Measurements from ENCODE around the gene DAB2IP.

The DAB2IP gene

DNA sequence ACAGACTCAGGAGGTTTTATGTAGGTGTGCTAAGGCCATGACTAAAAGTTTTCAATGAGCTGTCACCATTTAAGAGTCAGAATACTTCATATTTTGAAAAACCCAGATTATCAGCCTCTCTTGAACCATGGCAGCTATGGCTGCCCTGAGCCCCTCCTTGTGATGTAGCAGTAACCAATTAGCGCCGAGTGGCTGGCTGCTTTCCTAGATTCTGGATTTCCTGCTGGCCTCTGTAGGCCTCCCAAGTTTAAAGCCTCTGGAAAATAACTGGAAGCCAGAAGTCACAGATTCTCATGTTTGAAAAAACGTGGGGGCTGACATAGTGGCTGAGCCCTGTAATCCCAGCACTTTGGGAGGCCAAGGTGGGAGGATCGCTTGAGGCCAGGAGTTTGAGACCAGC, 25.5 kb downstream of the DAB2IP start:
- Histone ChIP-seq H3K4me3 (no peak overlapping the region), H3K27ac (no peak overlapping the region)

DNA sequence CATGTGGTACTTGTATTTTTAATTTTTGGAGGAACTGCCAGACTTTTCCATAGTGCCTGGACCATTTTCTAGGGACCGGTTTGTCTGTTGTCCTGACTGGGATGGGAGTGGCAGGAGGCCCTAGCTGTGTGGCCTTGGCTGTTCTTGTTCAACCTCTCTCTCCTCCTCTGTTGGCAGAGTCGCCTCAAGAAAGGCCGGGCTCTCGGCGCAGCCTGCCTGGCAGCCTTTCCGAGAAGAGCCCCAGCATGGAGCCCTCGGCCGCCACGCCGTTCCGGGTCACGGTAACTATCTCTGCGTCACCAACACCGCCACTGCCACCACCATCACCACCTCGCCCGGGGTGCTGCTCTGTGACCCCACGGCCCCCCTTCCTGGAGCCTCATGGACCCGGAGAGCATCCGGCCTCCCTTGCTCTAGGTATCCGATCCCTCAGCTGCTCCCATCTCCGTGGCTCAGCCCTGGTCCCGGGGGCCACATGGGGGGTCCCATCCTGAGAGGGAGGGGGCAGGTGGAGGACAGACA, 27.1 kb downstream of the DAB2IP start:
- Histone ChIP-seq H3K27ac (no peak overlapping the region), H3K4me3 (no peak overlapping the region)

DNA sequence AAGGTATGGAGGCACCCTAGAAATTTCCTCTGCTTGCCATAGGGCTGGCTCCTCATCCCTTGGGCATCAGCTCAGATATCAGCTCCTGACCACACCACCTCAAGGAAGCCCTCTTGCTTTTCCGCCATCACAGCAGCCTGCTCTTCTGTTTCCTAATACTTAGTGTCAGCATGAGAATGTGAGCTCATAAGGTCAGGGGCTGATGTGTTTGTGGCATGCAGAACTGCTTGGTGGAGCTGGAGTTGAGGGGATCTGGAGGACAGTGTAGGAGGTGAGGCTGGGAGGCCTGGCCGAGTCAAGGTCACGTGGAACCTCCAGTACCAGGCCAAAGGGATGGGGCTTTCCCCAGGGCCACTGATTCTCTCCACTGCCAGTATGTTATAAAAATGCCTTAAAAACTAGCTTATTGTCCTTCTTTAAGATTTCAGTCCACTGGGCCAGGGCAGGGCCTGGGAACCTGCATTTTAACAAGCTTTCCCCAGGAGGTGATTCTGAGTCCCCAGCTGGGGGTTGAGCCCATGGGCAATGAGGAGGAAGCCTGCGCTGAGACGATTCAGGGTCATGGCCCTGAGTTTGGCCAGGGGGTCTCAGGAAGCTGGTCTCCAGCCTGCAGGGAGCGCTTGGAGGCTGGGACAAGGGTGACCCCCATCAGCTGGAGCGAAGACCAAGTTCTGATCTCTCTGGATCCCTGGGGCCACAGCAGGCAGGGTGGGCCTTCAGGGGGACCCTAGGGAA, 28.6 kb downstream of the DAB2IP start:
- H3K4me3 ChIP-seq = no peak overlapping the region
- H3K27ac ChIP-seq = no peak overlapping the region

DNA sequence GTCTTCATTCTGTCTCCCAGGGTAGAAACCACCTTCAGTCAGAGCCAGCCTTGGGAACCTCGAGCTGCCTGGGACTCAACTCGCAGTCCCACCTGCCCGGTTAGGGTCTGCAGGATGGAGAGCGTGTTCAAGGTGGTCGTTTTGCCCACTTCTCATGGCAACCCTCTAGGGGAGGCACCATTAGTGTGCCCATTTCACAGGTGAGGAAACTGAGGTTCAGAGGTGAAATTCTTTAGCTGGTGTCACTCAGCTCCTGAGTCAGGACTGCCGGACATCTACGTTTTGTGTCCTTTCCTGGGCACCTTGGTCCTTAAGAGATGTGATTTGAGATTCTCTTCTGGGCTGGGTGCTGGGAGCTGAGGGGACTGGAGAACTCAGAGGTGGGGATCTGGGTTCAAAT, 30.0 kb downstream of the DAB2IP start:
- Histone ChIP-seq H3K4me3 (no peak overlapping the region), H3K27ac (no peak overlapping the region)

DNA sequence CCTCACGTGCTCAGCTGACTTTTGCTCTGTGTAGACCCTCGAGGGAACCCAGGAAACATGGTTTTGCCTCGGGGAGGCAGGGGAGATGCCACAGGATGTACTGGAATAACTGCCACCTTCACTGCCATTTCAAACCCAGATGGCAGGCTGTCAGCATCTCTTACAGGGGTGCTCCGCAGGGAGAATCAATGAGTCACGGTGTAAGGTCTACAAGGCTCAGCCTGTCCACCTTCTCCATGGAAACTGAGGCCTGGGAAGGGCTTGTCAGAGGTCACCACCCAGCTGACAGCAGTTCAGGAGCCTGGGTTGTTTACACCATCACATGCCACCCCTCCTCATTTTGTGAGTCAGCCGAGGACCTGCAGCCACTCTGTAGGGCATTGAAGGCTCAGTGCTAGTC, 30.8 kb downstream of the DAB2IP start:
- Histone ChIP-seq H3K27ac (no peak overlapping the region), H3K4me3 (no peak overlapping the region)

DNA sequence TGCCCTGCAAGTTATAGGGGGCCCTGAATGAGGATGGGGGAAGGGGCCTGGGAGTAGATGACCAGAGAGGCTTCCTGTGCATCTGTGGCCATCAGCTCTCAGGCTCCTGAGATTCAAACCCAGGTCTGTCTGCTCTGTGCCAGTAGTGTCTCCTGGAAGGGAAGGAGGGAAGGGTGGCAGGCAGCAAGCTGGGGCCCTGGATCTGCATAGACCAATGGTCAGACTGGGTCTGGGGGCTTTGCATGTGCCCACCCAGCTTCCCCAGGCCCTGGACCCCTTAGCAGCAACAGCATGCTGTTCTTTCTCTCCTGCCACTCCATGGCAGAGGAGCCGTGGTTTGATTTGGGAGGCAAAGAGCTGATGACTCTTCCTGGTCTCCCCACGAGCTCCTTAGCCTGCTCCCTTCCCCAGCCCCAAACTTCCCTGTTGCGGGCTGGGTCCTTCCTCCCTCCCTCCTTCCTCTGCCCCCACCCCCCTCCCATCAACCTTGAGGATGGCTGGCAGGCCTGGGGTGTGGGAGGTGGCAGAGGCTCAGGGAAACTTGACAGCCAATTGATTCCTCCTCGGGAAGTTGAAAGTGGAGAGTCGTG, 31.6 kb downstream of the DAB2IP start:
- H3K27ac ChIP-seq = no peak overlapping the region
- no peak overlapping the region for H3K4me3 ChIP-seq

DNA sequence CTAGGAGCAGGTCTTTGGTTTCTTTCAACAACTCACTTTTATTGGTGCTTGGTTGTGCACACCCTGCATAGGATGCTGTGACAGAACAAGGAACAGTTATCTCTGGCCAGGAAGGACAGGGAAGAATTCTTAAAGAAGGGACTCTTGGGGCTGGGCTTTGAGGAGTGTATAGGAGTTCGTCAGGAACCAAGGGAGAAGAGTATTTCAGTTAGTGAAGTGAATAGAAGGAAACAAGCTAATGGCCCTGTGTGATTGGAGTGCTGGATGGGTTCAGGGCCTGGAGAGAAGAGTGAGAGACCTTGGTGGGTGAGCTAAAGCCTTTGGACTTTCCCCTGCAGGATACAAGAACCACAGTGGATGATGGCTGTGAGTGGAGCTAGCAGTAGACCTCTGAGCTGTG, 32.2 kb downstream of the DAB2IP start:
- Histone ChIP-seq H3K4me3 (no peak overlapping the region), H3K27ac (no peak overlapping the region)

DNA sequence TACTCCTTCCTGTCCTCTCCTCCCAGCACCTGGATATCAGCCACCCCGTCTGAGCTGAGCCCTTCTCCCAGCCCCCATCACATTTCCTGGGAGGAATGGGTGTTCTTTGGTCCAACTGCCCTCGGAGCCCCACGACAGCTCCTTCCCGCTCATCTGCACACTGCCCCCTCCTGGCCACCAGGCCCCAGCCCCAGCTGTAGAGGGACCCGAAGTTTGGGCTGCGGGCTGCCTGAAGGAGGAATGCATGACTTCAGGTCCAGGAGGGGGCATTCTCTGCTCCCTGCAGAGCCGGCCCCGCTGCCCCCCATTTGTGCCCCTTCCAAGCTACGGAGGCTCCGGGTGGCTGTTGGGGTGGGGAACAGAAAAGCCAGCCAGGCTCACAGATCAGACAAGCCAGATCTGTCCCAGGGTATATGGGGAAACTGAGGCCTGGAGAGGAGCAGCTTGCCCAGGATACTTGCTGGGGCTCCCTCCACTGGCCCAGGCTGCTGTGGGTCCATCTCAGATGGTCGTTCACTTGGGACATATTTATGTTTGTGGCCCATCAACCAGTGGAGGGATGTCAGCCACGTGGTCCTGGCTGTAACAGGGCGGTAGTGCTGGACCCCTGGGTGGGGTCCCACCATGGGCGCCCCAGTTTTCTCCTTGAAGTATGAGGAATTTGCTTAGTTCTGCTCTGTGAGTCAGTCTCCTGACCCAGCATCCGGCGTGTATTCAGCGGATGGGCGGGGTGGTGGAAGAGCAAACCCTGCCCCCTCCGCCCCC, 33.1 kb downstream of the DAB2IP start:
- Histone ChIP-seq H3K27ac (no peak overlapping the region), H3K4me3 (no peak overlapping the region)

DNA sequence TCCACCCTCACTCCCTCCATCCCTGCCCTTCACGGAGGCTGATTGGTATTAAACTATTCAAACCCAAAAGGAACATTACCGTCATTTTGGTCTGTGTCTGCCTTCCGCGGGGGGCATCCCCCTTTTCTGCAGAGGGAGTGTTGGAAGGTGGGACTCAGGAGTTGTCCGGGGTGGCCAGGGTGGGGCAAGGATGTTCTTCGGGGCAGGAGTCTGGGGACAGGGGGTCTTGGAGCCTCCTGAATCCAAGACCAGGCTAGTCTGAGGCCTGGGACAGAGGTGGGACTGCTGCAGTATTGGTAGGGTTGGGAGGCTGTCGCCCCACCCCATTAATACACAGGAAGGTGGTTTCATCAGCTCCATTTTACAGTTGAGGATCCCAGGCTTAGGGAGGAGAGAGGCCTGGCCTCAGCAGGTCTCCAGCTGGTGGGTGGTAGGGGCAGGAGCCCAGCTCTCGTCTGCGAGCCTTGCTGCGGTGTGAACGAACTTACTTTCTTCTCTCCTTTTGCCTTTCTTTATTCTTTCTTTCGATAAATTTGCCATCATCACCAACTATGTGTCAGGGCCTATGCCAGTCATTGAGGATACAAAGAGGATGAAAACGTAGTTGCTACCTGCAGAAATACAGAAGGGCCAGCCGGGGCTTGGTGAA, 33.8 kb downstream of the DAB2IP start:
- Histone ChIP-seq H3K27ac (no peak overlapping the region), H3K4me3 (no peak overlapping the region)

DNA sequence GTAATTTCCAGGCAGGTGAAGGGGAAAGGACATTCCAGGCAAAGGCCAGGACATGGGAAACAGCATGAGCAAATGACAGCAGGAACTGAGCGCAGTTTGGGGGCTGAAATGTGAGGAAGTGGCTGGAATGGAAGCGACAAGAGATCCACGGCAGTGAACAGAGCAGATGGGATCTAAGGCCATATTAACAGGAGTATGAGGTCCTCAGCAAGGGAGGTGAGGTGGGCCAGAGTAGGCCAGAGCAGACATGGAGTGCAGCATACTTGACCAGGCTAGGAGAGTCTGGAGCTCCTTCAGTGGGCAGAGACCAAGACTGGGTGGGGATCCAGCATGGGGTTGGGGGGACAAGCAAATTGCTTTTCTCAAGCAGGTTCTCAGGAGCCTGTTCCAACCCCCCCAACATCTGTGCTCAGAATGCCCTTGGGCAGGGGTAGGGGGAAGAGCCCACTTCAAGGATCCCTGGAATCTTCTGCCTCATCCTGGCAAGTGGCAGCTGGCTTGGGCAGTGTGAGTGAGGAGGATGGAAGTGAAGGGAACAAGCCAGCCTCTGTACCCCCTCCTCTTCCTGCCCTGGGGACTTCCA, 34.5 kb downstream of the DAB2IP start:
- no peak overlapping the region for H3K4me3 ChIP-seq
- no peak overlapping the region for H3K27ac ChIP-seq

DNA sequence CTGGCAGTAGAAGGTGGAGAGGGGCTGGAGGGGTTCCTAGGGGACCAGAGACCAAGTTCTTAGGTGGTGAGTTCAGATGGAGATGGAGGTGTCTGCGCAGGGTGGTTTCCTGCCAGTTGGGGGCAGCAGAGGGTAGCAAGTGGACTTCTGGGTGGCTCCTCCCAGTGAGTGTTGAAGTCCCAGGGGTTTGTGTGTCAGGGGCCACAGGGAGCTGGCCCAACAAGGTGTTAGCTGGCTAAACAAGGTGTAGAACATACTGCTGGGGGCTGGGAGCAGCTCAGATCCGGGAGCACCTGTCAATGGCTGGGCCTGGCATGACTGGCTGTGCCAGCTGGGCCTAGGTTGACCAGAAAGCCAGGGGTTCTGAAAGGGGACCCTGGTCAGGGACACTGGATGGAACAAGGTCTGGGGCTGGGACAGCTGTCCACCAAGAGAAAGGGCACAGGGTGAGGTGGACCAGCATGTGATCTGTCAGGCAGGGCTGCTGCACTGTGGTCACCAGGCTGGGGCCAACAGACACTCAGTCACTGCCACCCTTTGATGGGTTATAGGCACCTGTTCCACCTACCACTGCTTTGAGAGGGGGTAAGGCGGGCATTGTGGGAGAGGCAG, 35.6 kb downstream of the DAB2IP start:
- no peak overlapping the region for H3K4me3 ChIP-seq
- no peak overlapping the region for H3K27ac ChIP-seq

DNA sequence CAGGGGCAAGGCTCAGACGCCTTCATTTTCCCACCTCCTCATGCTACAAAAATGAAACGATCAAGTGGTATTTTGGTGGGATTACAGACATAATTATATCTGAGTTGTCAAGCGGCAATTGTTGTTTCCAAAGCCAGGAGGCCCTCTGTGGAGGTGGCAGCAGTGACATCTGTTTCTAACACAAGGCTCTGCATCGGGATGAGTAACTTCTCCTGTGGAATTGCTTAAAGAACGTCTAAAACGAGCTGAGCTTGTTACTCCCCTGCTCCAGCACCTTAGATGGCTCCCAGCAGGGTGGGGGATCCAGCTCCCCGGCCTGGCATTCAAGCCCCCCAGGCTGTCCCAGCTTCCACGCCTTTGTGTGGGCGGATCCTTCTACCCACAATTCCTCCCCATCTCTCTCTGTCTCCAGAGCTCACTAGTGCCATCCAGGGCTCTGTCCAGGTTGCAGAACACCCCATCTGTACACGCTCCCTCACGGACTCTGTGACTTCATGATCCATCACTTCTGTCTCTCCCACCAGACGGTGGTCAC, 36.8 kb downstream of the DAB2IP start:
- no peak overlapping the region for H3K4me3 ChIP-seq
- H3K27ac ChIP-seq = no peak overlapping the region

DNA sequence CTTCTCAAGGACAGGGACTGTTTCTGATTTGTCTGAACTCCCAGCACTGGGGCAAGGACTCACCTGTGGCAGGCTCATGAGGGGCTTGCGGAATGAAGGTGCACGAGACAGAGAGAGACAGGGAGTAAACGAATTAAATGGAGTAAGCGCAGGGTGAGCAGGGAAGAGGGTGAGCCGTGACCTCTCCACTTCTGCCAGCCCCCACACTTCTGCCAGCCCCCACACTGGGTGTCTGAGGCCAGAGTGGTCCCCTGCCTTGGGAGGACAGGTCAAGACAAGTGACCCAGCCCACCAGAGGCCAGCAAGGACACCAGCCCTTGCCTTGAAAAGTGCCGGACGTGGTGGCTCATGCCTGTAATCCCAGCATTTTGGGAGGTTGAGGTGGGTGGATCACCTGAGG, 37.2 kb downstream of the DAB2IP start:
- H3K4me3 ChIP-seq = no peak overlapping the region
- no peak overlapping the region for H3K27ac ChIP-seq

DNA sequence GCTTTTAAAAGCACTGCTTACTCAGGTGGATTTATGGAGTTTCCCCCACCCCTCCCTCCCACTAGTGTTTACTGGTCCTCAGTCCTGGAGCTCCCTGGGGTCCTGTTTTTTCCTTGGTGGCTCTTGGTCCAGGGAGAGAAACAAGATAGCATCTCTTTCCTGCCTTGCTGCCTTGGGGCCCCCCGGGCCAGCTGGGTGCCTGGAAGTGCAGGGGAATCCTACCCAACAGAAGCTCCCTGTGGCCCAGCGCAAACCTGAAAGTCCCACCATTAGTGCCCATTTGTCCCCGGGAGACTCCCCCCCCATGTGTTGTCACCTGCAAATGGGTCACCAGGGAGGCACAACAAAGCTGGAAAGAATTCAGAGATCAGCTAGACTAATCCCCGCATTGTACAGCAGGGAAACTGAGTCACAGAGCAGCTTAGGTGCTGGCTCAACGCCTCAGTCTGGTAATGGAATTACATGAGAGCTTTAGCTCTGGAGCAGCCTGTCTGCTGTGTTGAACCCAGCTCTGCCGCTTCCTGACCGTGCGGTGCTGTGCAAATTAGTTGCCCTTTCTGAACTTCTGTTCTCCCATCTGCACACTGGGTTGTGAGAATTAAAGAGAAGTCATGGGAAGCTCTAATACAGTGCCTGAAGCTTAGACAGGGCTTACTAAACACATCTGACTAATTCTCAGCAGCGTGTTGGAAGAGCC, 38.2 kb downstream of the DAB2IP start:
- H3K4me3 ChIP-seq = no peak overlapping the region
- no peak overlapping the region for H3K27ac ChIP-seq

DNA sequence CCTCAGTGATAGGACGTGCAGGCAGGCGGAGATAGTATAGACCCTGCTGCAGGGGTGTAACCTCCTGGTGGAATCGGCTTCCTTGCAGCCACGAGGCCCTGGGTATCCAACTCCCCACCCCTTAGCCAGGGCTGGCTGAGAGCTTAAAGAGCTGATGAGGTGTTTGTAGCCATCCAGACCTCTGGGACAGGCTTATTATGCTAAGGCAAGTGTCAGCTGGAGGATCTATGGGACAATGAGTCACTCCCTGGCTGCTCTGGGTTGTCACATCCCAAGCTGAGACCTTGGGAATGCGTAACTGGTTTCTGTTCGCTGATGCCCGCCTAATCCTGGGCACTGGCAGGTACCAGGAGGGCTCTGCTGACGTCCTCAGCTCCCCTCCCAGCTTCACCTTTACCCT, 38.9 kb downstream of the DAB2IP start:
- no peak overlapping the region for H3K4me3 ChIP-seq
- H3K27ac ChIP-seq = peak overlapping the region in 2 of 21 experiments; percentile 7 to 9

DNA sequence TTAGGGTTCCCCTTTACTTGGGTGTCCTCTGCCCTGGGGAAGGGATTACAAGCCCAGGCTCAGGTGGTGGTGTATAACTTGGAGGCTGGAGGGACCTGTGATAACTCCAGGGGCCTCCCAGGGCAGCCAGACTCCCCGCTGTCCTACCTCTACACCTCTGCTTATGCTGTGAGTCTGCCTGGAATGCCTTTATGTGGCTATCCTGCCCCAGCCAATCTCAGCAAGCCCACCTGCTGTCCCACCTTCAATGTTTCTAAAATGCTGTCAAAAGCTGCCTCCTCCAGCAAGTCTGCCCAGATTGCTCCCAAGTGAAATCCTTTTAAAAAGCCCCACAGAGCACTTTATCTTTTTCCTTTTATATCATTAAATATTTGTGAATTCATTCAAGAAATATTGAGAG, 39.3 kb downstream of the DAB2IP start:
- H3K27ac ChIP-seq = peak overlapping the region in 2 of 21 experiments; percentile 7 to 9

DNA sequence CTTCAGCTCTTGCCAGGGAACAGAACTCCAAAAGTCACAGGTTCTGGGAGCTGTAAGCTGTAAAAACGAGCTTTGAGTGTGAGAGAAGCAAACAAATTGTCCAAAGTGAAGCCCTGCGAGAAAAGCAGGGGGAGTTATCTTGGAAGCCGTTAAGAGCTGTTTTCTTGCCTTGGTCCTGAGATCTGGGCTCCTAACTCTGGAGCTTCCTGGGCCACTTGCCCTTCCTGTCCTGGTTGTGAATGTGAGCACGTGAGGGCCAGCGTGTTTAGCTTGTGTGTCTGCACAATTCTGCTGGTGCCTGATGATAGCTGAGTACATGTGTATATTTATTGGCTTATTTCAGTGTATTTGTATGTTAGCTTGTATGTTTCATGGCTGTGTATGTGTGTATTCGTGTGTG, 40.5 kb downstream of the DAB2IP start:
- no peak overlapping the region for H3K4me3 ChIP-seq
- peak overlapping the region in 2 of 21 experiments; percentile 22 to 38 for H3K27ac ChIP-seq

More for the DNA sequence above, 39.3 kb downstream of the DAB2IP start:
- H3K4me3 ChIP-seq = no peak overlapping the region

DNA sequence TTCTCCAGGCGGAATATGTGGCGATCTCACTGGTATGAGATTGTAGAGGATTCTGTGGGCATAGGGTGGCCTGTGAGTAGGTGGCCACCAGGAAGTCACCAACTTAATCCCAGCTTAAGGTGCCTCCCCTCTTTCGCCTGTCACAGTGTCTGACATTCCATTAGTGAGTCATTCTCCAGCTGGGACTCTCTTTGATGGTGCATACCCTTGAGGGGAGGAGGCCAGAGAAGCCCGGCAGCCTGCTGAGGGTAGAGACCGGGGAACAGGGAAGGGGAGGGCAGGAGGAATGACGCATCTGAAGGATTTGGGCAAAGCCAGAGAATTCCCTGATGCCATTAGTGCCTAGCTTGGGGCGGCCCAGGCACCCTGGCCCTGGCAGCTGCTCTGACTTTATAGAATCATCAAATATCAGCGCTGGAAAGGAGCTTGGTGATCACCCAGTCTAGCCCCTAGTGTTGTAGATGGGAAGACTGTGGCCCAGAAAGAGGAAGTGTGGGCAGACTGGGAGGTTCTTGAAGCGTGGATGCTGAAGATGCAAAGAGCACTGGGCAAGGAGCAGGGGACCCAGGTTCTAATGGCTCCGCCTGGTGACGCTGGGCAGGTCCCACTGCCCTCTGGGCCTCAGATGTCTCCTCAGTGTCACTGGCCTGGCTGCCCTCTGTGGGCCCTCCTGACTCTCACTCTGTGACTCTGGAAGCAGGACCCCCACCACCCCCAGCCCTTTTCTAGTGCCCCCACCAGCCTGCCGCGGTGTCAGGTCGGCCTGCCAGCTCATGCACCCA, 41.4 kb downstream of the DAB2IP start:
- peak overlapping the region in 7 of 21 experiments; percentile 0 to 55 (median 30) for H3K27ac ChIP-seq
- H3K4me3 ChIP-seq = no peak overlapping the region

All from skin epidermis (tissue), 12 donors.